ENCODE data around the gene PLOD1. TPM values are rescaled to one million over a fixed set of nuclear protein-coding genes. Genes with fewer than 3 reads are reported as not detected.
A peak's percentile ranks its signal among the peaks of the same experiment; 100 is the strongest.

PLOD1 gene
- total and polyA plus RNA-seq, 2 experiments from 2014 or later, result 22.4 to 62.9 TPM

- Histone ChIP-seq H3F3A (replicated peaks; ENCODE audit: low read depth) (peaks cover 17% of the 10 kb centered on the region), H4K20me1 (replicated peaks; ENCODE audit: insufficient read depth) (peaks cover 18% of the 10 kb centered on the region), H3K79me2 (replicated peaks; ENCODE audit: insufficient read depth) (peaks cover 45% of the 10 kb centered on the region), H3K4me2 (peak within 1 kb of the TSS; percentile 90), H3K4me1 (ENCODE audit: insufficient read depth) (peaks cover 13% of the 10 kb centered on the region), H3K4me3 (peak within 1 kb of the TSS; percentile 98), H3K9me2 (ENCODE audit: insufficient read depth) (no peaks in the 10 kb centered on the region), H2AFZ (peak within 1 kb of the TSS; percentile 81), H3K36me3 (ENCODE audit: insufficient read depth) (0 out of 2 replicates have a peak, but pooled peaks cover 4% of the 10 kb centered on the region), H3K27ac (ENCODE audit: low read depth) (peak within 1 kb of the TSS; percentile 89), H3K27me3 (ENCODE audit: insufficient read depth) (no peaks in the 10 kb centered on the region)
- no peaks in the 10 kb centered on the region for H3K9me3 Mint-ChIP-seq
- peaks cover 40% of the 10 kb centered on the region for H3K36me3 Mint-ChIP-seq (ENCODE audit: low read depth)
- peak within 1 kb of the TSS; percentile 99 for H3K4me3 Mint-ChIP-seq
- H3K27me3 Mint-ChIP-seq (ENCODE audit: insufficient read depth, low read depth, poor library complexity), result peaks cover 14% of the 10 kb centered on the region
- peak within 1 kb of the TSS; percentile 97 for H3K27ac Mint-ChIP-seq
- DNase-seq (ENCODE audit: low spot score) (peak; percentile 99), ATAC-seq (peak; percentile 95)
- peaks cover 15% of the 10 kb centered on the region for H3K4me1 Mint-ChIP-seq
- TF ChIP-seq, protein P1, sequence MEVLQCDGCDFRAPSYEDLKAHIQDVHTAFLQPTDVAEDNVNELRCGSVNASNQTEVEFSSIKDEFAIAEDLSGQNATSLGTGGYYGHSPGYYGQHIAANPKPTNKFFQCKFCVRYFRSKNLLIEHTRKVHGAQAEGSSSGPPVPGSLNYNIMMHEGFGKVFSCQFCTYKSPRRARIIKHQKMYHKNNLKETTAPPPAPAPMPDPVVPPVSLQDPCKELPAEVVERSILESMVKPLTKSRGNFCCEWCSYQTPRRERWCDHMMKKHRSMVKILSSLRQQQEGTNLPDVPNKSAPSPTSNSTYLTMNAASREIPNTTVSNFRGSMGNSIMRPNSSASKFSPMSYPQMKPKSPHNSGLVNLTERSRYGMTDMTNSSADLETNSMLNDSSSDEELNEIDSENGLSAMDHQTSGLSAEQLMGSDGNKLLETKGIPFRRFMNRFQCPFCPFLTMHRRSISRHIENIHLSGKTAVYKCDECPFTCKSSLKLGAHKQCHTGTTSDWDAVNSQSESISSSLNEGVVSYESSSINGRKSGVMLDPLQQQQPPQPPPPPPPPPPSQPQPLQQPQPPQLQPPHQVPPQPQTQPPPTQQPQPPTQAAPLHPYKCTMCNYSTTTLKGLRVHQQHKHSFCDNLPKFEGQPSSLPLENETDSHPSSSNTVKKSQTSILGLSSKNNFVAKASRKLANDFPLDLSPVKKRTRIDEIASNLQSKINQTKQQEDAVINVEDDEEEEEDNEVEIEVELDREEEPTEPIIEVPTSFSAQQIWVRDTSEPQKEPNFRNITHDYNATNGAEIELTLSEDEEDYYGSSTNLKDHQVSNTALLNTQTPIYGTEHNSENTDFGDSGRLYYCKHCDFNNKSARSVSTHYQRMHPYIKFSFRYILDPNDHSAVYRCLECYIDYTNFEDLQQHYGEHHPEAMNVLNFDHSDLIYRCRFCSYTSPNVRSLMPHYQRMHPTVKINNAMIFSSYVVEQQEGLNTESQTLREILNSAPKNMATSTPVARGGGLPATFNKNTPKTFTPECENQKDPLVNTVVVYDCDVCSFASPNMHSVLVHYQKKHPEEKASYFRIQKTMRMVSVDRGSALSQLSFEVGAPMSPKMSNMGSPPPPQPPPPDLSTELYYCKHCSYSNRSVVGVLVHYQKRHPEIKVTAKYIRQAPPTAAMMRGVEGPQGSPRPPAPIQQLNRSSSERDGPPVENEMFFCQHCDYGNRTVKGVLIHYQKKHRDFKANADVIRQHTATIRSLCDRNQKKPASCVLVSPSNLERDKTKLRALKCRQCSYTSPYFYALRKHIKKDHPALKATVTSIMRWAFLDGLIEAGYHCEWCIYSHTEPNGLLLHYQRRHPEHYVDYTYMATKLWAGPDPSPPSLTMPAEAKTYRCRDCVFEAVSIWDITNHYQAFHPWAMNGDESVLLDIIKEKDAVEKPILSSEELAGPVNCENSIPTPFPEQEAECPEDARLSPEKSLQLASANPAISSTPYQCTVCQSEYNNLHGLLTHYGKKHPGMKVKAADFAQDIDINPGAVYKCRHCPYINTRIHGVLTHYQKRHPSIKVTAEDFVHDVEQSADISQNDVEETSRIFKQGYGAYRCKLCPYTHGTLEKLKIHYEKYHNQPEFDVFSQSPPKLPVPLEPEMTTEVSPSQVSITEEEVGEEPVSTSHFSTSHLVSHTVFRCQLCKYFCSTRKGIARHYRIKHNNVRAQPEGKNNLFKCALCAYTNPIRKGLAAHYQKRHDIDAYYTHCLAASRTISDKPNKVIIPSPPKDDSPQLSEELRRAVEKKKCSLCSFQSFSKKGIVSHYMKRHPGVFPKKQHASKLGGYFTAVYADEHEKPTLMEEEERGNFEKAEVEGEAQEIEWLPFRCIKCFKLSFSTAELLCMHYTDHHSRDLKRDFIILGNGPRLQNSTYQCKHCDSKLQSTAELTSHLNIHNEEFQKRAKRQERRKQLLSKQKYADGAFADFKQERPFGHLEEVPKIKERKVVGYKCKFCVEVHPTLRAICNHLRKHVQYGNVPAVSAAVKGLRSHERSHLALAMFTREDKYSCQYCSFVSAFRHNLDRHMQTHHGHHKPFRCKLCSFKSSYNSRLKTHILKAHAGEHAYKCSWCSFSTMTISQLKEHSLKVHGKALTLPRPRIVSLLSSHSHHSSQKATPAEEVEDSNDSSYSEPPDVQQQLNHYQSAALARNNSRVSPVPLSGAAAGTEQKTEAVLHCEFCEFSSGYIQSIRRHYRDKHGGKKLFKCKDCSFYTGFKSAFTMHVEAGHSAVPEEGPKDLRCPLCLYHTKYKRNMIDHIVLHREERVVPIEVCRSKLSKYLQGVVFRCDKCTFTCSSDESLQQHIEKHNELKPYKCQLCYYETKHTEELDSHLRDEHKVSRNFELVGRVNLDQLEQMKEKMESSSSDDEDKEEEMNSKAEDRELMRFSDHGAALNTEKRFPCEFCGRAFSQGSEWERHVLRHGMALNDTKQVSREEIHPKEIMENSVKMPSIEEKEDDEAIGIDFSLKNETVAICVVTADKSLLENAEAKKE (CRISPR knock-in tag; IDR thresholded peaks at IDR 0.05), result no peak
- TF ChIP-seq JUNB (IDR thresholded peaks at IDR 0.05; ENCODE audit: unreplicated experiment), result no peak
- peak; percentile 85 for TF ChIP-seq POLR2AphosphoS5 (IDR thresholded peaks at IDR 0.05; ENCODE audit: low read depth)
- TF ChIP-seq, protein P2, sequence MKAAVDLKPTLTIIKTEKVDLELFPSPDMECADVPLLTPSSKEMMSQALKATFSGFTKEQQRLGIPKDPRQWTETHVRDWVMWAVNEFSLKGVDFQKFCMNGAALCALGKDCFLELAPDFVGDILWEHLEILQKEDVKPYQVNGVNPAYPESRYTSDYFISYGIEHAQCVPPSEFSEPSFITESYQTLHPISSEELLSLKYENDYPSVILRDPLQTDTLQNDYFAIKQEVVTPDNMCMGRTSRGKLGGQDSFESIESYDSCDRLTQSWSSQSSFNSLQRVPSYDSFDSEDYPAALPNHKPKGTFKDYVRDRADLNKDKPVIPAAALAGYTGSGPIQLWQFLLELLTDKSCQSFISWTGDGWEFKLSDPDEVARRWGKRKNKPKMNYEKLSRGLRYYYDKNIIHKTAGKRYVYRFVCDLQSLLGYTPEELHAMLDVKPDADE (IDR thresholded peaks at IDR 0.05), result peak; percentile 86
- peak; percentile 99 for TF ChIP-seq CREB1 (CRISPR knock-in tag; IDR thresholded peaks at IDR 0.05; ENCODE audit: low read depth)
Observed at GRCh38 chr1:11979851-11980675, 45.5 kb downstream of the PLOD1 start, which contains the start of gene MFN2. Gene MFN2 (plus strand): TSS chr1:11980444. CDS start chr1:11989169, 8,725 bp downstream.
